Parathyroid adenoma (tissue), 2 donors: ENCODE data around the gene SLIRP.

ENCODE experiments used
- H2AFZ ChIP-seq: fragments of 300-600 bp; sonication (generic); one replicate; pipeline ENCODE4 v1.7.0; 2017; ENCODE audit warnings: antibody characterized with exemption, mild to moderate bottlenecking
- H3K27ac ChIP-seq: fragments of 300-600 bp; sonication (generic); one replicate; pipeline ENCODE4 v1.7.0; 2017
- H3K27me3 ChIP-seq: fragments of 300-600 bp; sonication (generic); one replicate; pipeline ENCODE4 v1.7.0; 2017; ENCODE audit warnings: low read length; ENCODE audit not compliant: control insufficient read depth, insufficient read depth
- H3K36me3 ChIP-seq: fragments of 300-600 bp; sonication (generic); one replicate; pipeline ENCODE4 v1.7.0; 2017; ENCODE audit warnings: low read length; ENCODE audit not compliant: control insufficient read depth, insufficient read depth
- H3K4me1 ChIP-seq: fragments of 300-600 bp; sonication (generic); one replicate; pipeline ENCODE4 v1.7.0; 2017; ENCODE audit warnings: control low read depth
- H3K4me2 ChIP-seq: fragments of 300-600 bp; sonication (generic); one replicate; pipeline ENCODE4 v1.7.0; 2017; ENCODE audit warnings: low read length
- H3K4me3 ChIP-seq: fragments of 300-600 bp; sonication (generic); one replicate; pipeline ENCODE4 v1.7.0; 2017; ENCODE audit warnings: low read depth, low read length
- H3K79me2 ChIP-seq: fragments of 300-600 bp; sonication (generic); one replicate; pipeline ENCODE4 v1.7.0; 2017; ENCODE audit warnings: control low read depth
- H3K9ac ChIP-seq: fragments of 300-600 bp; sonication (generic); one replicate; pipeline ENCODE4 v1.7.0; 2017; ENCODE audit warnings: mild to moderate bottlenecking
- H3K9me3 ChIP-seq: fragments of 300-600 bp; sonication (generic); one replicate; pipeline ENCODE4 v1.7.0; 2017; ENCODE audit warnings: low read length; ENCODE audit not compliant: control insufficient read depth
- CTCF ChIP-seq: fragments of 300-600 bp; sonication (generic); IDR thresholded peaks from one replicate; pipeline ENCODE4 v1.7.0; 2017; ENCODE audit warnings: antibody characterized with exemption, mild to moderate bottlenecking
- donor health status: primary hyperparathyroidism.

Gene SLIRP

GRCh38 chr14:77667331-77667730, 40.6 kb upstream of the SLIRP start:
- Histone ChIP-seq H3K4me3 (no peak overlapping the region), H3K9ac (no peak overlapping the region), H3K79me2 (no peaks in the 10 kb centered on the region), H3K4me2 (no peak overlapping the region), H3K27me3 (no peaks in the 10 kb centered on the region), H2AFZ (no peak overlapping the region), H3K27ac (no peak overlapping the region), H3K36me3 (no peaks in the 10 kb centered on the region), H3K9me3 (no peaks in the 10 kb centered on the region), H3K4me1 (no peaks in the 10 kb centered on the region)
- no peak for TF ChIP-seq CTCF

GRCh38 chr14:77673193-77673592, 34.7 kb upstream of the SLIRP start:
- Histone ChIP-seq H3K4me2 (no peak overlapping the region), H3K27ac (no peak overlapping the region), H3K4me3 (no peak overlapping the region), H3K9me3 (no peaks in the 10 kb centered on the region), H3K4me1 (no peaks in the 10 kb centered on the region), H3K36me3 (no peaks in the 10 kb centered on the region), H3K27me3 (no peaks in the 10 kb centered on the region), H2AFZ (no peak overlapping the region), H3K79me2 (no peaks in the 10 kb centered on the region), H3K9ac (no peak overlapping the region)
- no peak for TF ChIP-seq CTCF

DNA sequence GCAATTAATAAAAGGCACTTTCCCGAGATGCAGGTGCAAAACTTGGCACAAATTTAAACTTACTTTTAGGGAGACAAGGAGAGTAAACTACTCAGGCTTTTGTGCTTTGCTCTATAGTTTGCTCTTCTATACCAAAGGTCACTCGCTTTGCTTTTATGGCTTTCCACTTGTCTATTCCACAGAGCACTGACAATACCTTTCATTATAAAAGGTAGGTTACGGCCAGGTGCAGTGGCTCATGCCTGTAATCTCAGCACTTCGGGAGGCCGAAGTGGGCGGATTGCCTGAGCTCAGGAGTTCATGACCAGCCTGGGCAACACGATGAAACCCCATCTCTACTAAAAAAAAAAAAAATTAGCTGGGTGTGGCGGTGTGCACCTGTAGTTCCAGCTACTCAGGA, 33.0 kb upstream of the SLIRP start:
- Histone ChIP-seq H3K4me2 (no peak overlapping the region), H3K4me1 (no peaks in the 10 kb centered on the region), H3K27me3 (no peaks in the 10 kb centered on the region), H3K9me3 (no peaks in the 10 kb centered on the region), H3K9ac (no peak overlapping the region), H3K27ac (no peak overlapping the region), H3K79me2 (no peaks in the 10 kb centered on the region), H3K36me3 (no peaks in the 10 kb centered on the region), H2AFZ (no peak overlapping the region), H3K4me3 (no peak overlapping the region)
- no peak for TF ChIP-seq CTCF

DNA sequence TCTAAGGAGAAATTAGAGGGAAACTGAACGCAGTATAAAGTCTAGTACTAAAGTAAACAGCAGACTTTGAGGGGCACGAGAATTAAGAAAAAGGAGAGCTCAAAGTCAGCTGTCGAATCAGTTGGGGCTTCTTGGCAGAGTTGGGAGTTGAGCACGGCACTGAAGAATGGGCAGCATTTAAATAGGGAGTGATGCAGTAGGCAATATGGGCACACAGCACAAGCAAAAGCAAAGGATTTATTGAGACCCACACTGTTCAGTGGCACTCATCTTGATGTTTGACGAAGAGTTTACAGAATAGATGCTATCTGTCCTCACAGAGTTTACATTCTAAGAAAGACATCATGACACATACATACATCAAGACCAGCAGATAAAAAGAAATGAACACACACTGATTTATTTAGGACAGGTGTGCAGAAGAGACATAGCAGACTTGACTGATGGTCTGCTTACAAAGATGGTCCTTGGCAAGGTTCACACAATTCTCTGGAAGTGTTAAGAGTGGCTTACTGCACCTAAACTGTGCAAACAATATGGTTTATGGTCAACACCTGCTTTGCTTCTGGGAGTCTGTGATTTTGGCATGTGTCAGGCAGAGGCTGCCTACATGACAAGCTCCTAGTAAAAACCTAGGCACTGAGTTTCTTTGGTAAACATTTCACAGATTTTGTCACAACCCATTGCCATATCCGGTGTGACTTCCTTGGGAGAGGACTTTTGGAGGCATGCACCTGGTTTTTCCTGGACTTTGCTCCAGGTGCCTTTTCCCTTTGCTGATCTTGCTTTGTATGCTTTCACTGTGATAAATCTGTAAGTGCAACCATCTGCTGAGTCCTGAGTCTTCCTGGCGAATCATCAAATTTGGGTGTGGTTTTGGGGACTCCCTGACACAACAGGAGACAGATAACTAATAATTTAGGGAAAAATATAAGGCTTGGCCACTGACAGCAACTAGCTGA, 26.4 kb upstream of the SLIRP start:
- Histone ChIP-seq H3K27me3 (no peaks in the 10 kb centered on the region), H3K27ac (no peak overlapping the region), H3K36me3 (no peaks in the 10 kb centered on the region), H3K4me3 (no peak overlapping the region), H3K9ac (no peak overlapping the region), H3K4me1 (no peaks in the 10 kb centered on the region), H3K4me2 (no peak overlapping the region), H3K79me2 (no peaks in the 10 kb centered on the region), H2AFZ (no peak overlapping the region), H3K9me3 (no peaks in the 10 kb centered on the region)
- TF ChIP-seq CTCF, result no peak

DNA sequence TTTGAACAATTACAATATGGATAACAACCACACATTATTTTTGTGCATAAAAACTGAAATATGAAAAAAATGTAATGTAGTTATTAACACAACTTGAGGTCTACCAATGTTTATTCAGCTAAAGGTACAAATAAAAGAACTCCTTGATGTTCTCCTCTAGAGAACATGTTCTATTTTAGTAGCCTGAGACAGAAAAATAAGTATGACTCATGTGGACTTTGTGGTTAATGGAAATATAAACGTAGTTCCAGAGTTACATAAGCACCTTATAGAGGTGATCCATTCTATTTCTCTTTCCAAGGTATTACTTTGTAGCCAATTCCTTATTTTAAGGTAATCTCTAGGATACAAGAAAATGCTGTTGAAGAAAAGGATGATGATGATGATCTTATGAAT, 25.7 kb upstream of the SLIRP start:
- Histone ChIP-seq H3K27me3 (no peaks in the 10 kb centered on the region), H3K4me1 (no peaks in the 10 kb centered on the region), H2AFZ (no peak overlapping the region), H3K36me3 (no peaks in the 10 kb centered on the region), H3K79me2 (no peaks in the 10 kb centered on the region), H3K4me2 (no peak overlapping the region), H3K4me3 (no peak overlapping the region), H3K9ac (no peak overlapping the region), H3K9me3 (no peaks in the 10 kb centered on the region), H3K27ac (no peak overlapping the region)
- TF ChIP-seq CTCF, result no peak
